DMS 273 treated with DMSO at 0.1 percent for 48 hours (cell line): Measurements from ENCODE around the gene DKK3.

ENCODE experiments used
- DNase-seq: peaks from one replicate; lab custom pipeline; 2025; lab: John Stamatoyannopoulos, UW

DKK3 gene

DNA sequence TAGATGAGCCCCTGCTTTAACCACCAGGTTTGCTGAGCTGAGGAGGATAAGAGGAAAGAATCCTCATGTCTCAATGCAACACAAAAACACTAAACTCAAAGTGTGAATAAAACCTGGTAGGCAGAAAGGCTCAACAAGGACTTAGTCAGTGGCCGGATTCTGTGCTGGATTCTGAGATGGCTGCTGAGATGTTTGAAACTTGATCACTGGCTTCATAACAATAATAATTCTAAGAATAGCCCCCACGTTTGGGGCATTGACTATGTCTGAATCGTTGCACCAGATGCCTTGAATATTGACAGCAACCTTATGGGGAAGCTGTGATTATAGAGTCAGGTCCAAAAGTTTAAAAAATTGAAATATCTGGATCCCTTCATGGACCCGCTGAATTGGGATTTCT is 4.6 kb downstream of the DKK3 start:
- DNase-seq: no peak

DNA sequence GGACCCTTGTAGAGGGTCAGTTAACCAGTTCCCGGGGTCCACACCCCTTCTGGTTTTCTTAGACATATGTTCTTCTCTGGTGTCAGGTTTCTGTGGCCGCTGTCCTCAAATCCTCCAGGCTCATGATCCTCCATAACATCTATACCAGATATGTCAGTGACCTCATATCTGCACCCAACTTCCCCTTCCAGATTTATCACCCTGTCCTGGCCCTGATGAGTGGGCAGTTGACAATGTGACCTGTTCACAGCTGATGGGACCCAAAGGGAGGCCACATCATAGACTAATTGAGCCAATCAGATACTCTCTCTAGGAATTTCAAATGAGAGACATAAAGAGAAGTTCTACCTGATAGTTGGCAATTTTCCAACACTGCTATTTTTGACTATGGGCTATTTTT is 5.1 kb downstream of the DKK3 start:
- no peak for DNase-seq

DNA sequence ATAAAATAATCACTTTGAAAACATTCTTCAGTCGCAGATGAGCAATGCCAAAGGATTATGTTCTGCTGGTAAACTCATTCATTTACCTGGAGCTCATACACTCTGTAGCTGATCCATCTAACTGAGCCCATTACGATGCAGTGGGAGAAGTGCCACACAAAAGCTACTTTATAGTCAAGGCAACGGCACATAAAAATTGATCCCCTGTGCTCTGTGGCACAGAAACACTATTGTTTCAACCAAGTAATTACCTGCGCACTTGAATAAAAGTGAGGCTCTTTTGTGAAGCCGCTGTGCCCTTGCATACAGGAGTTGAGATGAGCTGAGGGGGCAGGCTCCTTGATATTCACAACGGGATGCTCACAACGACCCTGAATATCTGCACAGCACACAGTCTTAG is 7.2 kb downstream of the DKK3 start:
- DNase-seq: no peak

DNA sequence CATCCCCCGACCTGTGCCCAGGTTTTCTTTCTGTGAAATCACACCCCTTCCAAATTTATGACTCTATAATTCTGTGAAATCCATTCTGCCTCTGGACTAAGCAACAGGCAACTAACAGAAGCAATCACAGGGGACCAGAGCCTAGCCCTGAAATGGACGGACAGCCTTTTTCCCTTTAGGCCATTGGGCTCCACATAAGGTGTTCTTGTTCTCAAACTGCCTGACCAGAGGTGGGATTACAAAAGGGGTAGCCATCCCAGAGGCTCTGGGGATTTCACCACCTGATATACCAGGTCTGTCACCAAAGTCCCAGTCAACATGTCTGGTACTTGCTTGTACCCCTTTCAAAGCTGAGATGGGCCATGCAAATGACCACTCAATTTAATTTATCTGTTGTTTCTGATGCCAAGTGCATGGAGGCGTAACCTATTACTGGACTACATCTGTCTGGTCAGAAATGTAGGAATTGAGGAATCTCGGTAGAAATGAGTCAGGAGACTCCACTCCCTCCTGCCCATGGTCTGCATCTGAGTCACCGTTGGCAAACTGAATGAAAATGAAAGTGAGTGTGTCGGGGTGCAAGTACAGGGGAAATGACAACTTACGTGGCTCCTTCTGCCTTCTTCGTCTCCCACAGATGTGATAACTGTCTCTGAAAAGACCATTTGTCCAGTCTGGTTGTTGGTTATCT is 10.2 kb downstream of the DKK3 start:
- DNase-seq: no peak

DNA sequence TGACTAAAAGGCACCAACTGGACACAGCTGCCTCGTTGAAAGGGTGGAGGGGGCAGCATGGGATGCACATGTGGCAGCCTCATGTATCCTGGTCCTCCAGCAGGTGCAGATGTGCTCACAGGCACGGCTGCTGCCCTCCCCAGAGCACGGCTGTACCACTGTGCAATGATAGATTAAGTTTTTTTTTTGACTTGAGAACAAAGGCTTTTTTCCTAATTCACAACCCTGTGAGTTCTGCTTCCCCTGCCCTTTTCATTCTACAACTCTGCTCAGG is 11.4 kb downstream of the DKK3 start:
- DNase-seq: no peak

DNA sequence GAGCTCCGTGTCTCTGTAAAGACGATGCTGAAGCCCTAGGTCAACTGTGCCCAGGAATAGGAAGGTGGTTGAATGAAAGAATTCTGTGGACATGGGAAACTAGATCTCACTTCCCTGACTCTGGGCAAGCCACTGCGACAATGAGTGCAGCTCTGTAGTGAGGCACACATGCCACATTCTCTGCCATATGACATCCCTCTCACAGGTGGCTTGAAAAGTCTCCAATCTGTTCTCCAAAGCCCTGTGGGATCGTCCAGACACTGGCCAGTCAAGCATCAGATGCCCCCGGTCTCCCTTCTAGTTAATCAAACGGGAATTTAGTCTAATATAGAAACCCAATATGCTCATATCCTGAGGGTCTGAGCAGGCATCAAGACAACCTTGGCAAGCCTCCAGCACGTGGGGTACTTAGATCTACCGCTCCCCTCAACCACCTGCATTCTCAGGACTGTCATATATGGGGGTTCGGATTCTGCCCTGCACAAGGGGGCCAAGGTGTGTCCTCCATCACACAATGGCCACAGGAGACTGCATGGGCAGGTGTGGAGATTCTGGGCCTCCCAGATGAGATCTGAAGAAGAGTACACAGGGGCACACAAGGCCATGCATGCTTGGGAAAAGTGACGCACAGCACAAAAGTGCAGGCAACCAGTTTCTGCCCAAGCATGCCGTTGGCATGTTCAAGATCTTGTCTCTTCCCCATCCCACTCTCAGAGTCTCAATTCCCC is 11.9 kb downstream of the DKK3 start:
- DNase-seq: no peak

DNA sequence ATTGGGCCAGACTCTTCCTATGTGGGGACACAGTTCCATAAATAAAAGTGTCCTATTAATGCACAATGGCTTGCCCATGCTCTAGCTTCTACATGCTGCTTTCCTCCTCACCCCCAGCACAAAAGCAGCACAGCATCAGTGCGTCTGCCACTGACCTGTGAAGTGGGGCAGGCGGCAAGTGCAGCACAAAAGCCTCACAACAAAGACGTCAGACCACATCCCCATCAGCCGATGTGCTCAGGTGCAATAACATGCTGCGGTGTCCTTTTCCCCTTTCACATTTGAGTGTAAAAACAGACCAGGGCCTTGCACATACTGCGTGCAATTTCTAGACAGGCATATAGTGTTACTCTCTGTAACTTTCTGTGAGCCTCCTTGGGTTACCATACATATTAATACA is 12.8 kb downstream of the DKK3 start:
- DNase-seq: no peak

DNA sequence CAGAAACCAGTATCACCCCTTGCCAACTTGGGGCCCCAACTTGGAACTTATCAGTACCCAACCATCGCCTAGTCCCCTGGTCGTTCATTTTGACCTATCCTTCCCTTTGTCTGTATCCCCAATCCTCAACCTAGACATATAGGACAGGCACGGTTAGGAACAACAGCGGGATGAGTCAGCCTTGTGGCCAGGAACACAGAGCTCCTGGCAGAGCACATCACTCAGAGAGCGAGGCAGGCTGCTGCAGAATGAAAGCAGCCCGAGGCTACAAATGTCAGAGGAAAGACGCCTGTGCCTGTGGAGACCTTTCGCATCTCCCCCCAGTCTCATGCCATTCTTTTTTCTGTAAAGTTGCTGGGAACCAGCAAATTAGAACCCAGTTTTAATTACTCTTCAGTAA is 14.6 kb downstream of the DKK3 start:
- DNase-seq: no peak

DNA sequence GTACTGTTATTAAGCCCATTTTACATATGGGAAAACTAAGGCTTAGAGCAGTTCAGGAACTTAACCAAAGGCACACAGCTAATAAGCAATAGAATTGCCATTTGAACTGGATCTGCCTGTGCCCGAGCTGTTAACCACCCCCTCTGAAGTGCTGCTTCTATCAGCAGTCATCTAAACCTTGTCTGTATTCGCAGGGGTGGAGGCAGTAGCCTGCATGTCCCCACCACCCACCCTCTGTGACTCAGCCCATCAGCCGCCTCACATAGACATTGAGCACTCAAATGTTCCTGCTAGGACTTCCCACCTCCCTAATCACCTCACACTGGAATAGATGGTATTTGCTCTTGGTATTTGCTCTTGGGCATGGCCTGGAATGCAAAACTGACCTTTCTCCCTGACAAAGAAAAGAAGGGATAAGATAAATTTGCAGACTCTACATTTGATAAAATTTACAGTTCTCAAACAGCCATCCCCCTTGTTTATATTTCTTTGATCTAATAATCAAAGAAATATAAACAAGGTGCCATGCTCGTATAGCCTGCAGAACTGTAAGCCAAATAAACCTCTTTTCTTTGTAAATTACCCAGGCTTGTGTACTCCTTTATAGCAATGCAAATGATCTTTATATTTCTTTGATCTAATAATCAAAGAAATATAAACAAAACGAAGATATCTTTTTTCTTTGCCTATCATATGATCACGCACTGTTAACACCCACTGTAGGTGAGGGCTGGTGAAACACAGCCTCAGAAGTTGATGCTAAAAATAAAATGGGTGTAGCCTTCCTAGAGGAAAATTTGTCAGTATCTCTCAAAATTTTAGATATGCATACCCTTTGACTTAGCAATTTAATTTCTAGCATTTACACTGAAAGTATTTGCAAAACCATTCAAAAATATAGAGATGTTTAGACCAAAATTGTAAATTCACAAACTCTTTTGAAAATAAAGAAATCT is 15.9 kb downstream of the DKK3 start:
- DNase-seq: no peak

DNA sequence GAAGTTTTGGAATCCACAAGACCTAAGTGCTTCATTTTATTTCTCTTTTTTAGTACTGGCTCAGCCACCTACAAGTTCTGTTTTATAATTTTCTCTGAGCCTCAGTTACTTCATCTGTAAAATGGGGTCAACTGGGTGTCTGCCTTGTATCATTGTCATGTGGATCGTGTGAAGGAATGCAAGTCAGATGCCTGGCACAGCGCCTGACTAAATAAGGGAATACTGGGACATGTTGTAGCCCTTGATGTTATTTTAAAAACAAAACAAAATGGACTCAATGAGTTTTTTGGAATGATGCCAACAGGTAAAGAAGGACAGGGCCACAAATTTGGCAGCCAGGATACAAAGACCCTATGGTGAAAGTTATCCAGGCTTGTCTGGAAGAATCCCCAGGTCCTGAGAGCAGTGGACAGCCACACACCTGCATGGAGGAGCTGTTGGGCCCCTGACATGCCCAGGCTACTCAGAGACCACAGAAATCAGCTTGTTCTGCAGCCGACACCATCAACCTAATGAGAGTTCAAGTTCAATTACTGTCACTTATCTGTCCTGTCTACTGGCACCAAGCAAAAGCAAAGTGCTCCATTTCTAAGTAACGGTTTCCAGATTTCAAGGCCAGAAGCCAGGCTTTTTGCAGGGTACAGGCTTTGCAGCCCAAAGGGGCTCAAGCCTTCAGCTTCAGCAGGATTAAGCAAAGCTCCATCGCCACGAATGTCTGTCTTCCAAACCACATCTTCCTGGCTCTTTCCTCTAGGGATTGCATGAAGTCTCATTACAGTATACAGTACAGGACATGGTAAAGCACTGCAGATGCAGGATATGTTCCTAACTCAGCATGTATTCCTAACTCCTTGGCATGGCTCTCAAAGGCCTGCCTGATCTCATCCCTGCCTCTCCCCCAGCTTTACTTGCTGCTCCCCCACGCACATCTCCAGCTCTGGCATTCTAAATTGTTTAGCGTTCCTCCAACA is 18.4 kb downstream of the DKK3 start:
- DNase-seq: no peak

DNA sequence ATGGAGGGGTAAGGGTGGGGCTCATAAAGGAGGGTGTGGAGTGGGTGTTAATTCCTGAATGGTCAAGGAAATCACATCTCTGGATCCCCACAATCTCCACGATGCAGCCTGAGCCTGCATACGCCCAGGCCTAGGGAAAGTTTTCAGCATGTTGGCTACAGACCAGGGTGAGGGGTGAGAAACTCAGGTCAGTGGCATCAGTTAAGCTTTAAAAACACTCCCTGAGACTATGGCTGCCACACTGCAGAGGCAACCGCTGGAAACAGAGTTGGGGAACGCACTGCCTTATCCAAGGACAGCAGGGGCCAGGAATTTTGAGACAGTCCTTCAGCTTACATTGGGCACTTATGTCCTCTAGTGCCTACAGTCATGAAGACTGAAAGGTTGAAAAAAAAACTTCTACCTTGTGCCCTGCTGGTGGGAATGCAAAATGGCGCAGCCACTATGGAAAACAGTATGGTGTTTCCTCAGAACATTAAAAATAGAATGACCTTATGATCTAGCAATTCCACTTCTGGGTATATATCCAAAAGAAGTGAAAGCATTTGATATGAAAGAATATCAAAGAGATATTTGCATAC is 19.7 kb downstream of the DKK3 start:
- no peak for DNase-seq

DNA sequence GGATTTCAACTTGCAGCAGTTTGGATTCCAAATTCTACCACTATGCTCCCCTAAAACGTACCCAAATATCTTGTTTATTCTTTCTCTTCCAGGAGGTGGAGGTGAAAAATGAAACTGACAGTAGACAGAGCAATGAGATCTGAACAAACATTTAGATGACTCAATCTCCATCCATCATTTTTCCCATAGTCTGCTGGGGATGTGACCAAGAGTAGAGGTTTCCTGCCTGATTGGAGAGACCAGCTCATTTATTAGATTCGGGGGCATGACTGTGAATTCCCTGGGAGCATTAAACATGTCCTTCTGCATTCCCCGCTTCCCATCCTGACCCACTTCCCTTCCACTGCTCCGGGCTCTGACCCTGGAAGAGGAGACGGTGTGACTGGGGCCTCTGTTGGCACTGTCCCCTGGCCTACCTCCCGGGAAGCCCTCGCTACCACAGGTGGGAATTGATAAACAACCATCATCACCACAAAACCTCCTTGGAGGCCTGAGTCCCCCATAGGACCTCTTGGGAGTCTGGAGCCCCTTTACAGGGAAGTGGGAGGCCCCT is 20.3 kb downstream of the DKK3 start:
- DNase-seq: no peak

DNA sequence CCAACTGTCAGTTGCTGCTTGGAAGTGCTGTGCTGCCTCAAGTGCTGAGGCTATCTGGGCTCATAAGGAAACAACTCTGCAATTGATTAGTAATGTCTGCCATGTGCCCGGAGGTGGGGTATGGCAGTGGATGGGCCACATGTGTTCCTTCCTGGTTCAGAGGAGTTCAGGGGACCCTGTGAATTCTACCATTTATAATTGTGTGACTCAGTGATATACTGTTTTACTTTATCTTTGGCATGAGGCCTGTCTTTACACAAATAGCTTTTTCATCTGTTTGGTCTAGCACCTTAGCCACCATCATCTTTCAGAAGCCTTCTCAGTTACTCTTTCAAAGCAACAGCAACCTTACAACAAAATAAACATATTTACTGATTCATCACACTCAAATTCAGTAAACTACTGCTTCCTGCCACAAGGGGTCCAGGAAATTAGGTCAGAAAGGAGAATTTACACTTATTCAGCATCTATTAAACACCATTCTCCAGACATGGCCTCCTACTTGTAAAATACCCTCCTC is 20.9 kb downstream of the DKK3 start:
- no peak for DNase-seq

DNA sequence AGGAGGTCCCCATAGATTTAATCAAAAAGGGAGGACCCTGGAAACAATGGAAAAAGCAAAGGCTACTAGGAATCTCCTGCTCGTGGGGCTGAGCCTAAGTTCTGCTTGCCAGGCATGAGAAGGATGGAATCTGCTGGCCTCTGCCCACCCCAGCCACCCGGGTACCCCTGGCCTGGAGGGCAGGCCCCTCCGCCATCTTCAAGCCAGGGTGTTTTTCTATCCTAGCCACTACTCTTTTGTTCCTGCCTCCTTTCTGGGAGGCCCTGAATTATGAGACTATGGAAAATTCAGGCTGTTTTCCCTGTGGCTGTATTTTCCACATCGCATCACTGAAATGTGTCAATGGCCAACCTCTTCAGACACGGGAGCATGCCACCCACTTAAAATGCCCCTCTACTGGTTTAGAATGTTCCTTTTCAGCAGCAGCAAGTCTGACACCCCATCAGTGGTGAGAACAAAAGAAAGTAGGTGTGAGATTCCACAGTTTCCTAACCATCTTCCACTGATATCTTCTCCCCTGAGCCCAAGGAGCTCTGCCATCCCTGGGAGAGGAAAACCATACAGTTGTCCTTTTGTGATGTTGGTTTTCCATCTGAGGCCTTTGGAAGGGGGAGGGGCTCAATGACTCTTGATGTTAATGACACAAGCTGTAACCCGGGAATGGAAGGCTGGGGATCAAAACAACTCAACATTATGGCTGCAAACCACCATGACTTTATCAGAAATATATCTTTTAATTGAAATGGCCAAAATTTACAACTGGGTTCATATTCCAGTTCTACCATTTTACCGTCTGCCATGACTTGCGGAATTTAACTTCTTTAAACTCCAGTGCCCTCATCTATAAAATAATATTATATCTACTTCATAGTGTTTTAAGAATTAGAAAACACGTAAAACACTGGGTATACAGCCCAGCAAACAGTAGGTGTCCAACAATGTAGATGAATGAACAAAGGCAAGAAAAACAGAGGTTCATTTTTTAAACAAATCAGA is 22.2 kb downstream of the DKK3 start:
- DNase-seq: no peak

DNA sequence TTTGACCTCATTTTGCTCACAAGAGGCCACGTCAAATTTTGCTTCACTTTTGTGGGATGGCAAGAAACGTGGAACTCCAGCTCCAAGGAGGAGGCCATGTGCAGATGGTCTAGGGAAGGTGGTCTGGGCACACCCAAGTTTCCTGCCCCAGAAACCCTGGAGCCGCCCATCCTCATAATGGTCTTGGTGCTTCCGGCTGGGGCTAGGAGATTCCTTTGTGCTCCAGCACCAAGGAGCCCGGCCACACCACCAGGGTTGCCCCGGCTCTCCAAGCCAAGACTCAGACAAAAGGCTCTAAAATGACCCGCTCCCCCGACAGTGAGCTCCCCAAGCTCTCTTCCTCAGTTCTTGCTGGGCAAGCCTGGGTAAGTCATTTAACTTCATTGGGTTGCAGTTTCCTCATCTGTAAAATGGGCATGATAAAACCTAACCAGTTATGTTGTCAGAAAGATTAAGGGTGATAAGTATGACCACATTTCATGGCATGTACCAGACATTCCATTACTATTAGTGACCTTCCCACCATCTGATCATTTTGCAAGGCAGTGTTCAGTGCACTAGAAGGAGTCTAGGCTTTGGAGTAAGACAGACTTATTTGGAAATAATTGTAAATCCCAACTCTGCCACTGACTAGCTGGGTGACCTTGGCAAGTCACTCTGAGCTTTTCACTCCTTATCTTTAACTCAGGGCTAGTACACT is 23.3 kb downstream of the DKK3 start:
- DNase-seq: no peak

DNA sequence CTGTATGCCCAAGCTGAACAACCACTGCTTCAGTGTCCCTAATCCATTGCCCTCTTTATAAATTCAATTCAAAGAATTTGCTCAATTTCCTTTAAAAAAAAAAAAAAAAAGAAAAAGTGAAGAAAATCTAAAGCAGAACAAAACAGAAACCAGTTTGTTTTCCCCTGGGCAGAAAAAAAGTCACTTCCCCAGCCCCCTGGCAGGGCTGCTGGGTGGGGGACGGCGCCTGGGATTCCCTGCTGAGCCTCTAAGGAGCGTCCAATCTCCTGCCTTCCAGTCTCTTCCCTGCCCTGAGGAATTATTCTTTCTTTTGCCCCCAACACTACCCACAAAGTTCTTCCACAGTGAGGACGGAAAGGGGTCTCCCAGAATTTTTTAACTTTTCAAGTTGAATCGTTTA is 23.9 kb downstream of the DKK3 start:
- DNase-seq: no peak

DNA sequence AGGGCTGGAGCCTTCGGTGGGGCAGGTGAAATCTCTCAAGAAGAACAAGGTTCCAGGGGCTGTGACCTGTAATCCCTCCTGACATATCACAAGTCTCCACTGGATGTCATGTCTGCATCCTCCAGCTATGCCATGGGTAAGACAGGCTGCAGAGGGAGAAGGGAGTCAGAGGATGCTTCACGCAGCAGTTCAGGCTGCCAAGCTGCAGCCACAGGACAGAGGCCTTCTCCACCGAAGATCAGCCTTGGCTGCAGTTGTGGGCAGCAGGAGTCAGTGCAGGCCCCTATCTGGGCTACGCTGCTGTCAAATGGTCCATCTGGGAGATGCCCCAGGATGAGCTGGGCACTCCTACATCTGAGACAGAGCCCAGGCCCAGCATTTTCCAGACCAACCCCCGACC is 25.0 kb downstream of the DKK3 start:
- no peak for DNase-seq

DNA sequence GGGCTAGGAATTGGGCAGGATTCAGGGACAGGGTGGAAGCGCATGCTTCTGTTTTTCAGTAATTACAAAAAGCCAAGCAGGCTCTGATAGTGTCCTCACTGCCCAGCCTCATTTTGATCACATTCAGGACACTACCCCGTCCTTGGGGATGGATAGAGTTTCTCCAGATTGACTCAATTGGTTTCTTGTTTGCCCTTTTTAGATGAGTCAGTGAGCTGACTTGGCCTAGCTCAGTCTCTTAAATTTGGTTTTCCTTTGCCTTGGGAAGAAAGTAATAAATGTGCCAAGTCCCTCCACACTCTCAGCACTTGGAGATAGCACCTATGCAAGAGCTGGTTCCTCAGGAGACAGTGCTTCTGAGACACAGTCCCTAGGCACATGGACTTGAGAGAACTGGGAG is 25.5 kb downstream of the DKK3 start:
- DNase-seq: no peak

DNA sequence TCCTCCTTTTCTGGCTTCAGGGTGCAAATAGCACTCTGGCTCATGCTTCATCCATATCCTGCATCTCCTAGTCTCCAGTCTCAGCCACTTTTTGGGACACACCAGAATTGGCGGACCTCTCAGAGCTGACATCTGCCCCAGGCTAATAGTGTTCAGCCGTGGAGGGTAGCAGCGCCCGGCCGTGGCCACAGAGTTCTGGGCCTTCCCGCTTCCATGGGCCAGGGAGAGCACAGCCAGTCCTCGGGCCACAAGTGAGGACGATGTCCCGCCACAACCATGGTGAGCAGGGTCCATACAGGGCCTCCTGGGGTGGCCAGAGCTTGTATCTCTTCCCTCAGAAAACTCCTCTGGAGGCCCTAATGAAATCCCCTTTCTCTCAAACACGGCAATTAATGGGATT is 26.0 kb downstream of the DKK3 start:
- DNase-seq: no peak
